Left lobe of liver (tissue), 2 donors: ENCODE results near the gene OR11H7. TPM values are rescaled to one million over a fixed set of nuclear protein-coding genes. Genes with fewer than 3 reads are reported as not detected.
"Not testable (repeated sequence)": the region's sequence is repeated elsewhere in the genome, so short reads cannot be mapped to it uniquely, and the experiment has no call there.

Experiments
- ATAC-seq: fragments of 200-7000 bp; cut with Tn5 transposase; one replicate; pipeline ENCODE4 v1.9.1; 2020; ENCODE audit warnings: mild to moderate bottlenecking, moderate library complexity
- DNase-seq: peaks from one replicate; pipeline ENCODE4 v3.0.0-alpha.2; 2020; ENCODE audit warnings: low spot score
- total RNA-seq: library from RNA; stranded (reverse); gene quantifications from one replicate; pipeline ENCODE4 v1.2.1, GENCODE V29; 2021
- donor health status: DM: no; HTN: no; CAD: no; lungs with moderate emphysema.
- donor health status: DM: no; HTN: yes; CAD: no.

OR11H7 gene
- total RNA-seq: not detected

- ATAC-seq (no peak), DNase-seq (no peak)
Measured at GRCh38 chr14:20228681-20229080, at the start of gene OR11H7. Gene OR11H7 (plus strand): TSS chr14:20228981.

GRCh38 chr14:20179218-20179617, 49.6 kb upstream of the OR11H7 start:
- DNase-seq: no peak
- peak; percentile 44 for ATAC-seq

- no peak for ATAC-seq
Measured at GRCh38 chr14:20179880-20180279, 48.9 kb upstream of the OR11H7 start.

GRCh38 chr14:20180486-20180885, 48.3 kb upstream of the OR11H7 start:
- DNase-seq (no peak), ATAC-seq (no peak)

More at GRCh38 chr14:20179880-20180279, 48.9 kb upstream of the OR11H7 start:
- DNase-seq: no peak

- DNase-seq: no peak
- ATAC-seq: no peak
Measured at GRCh38 chr14:20184181-20184580, 44.6 kb upstream of the OR11H7 start.

- DNase-seq: no peak
- no peak for ATAC-seq
Measured at GRCh38 chr14:20190596-20190995, 38.2 kb upstream of the OR11H7 start, which contains the start of gene OR11G2. Gene OR11G2 (plus strand): TSS chr14:20190896. CDS start chr14:20197438, 6,542 bp downstream.

GRCh38 chr14:20191396-20191795, 37.4 kb upstream of the OR11H7 start:
- ATAC-seq (no peak), DNase-seq (no peak)

- no peak for ATAC-seq
- no peak for DNase-seq
Measured at GRCh38 chr14:20194101-20194500, 34.7 kb upstream of the OR11H7 start.

GRCh38 chr14:20195170-20195569, 33.6 kb upstream of the OR11H7 start:
- not testable (repeated sequence) for DNase-seq, ATAC-seq

- DNase-seq (no peak), ATAC-seq (no peak)
Measured at GRCh38 chr14:20195911-20196310, 32.9 kb upstream of the OR11H7 start.

GRCh38 chr14:20197459-20197858, 31.3 kb upstream of the OR11H7 start:
- ATAC-seq: no peak
- no peak for DNase-seq

GRCh38 chr14:20198991-20199390, 29.8 kb upstream of the OR11H7 start:
- DNase-seq (no peak), ATAC-seq (no peak)

- ATAC-seq (no peak), DNase-seq (no peak)
Measured at GRCh38 chr14:20204721-20205120, 24.1 kb upstream of the OR11H7 start.

- ATAC-seq: no peak
- no peak for DNase-seq
Measured at GRCh38 chr14:20209595-20209994, 19.2 kb upstream of the OR11H7 start.

GRCh38 chr14:20212406-20212805, 16.4 kb upstream of the OR11H7 start:
- ATAC-seq, DNase-seq: not testable (repeated sequence)

- no peak for ATAC-seq
- DNase-seq: no peak
Measured at GRCh38 chr14:20215196-20215595, 13.6 kb upstream of the OR11H7 start.

- no peak for ATAC-seq
Measured at GRCh38 chr14:20219033-20219432, 9.7 kb upstream of the OR11H7 start.

GRCh38 chr14:20223410-20223809, 5.4 kb upstream of the OR11H7 start, which contains the start of gene OR11H6:
Gene OR11H6 (plus strand): TSS chr14:20223710. CDS start chr14:20223710, 0 bp downstream.
- ATAC-seq (no peak), DNase-seq (no peak)

More at GRCh38 chr14:20219033-20219432, 9.7 kb upstream of the OR11H7 start:
- DNase-seq: no peak

GRCh38 chr14:20235415-20235814, 6.6 kb downstream of the OR11H7 start:
- not testable (repeated sequence) for ATAC-seq, DNase-seq

- ATAC-seq: peak; percentile 50
- DNase-seq: no peak
Measured at GRCh38 chr14:20247646-20248246, 19.0 kb downstream of the OR11H7 start.

- ATAC-seq (no peak), DNase-seq (no peak)
Measured at GRCh38 chr14:20262642-20263128, 33.9 kb downstream of the OR11H7 start.

- DNase-seq, ATAC-seq: not testable (repeated sequence)
Measured at GRCh38 chr14:20264361-20264760, 35.6 kb downstream of the OR11H7 start.

GRCh38 chr14:20274062-20274461, 45.3 kb downstream of the OR11H7 start:
- ATAC-seq (no peak), DNase-seq (no peak)
